HG03432 (cell line): ENCODE measurements around the gene TANGO2.

ENCODE experiments used
- ATAC-seq: cut with Tn5 transposase; IDR thresholded peaks from one replicate; pipeline ENCODE4 v1.9.1; 2021; ENCODE audit warnings: mild to moderate bottlenecking, moderate library complexity; ENCODE audit not compliant: unreplicated experiment

The TANGO2 gene

DNA sequence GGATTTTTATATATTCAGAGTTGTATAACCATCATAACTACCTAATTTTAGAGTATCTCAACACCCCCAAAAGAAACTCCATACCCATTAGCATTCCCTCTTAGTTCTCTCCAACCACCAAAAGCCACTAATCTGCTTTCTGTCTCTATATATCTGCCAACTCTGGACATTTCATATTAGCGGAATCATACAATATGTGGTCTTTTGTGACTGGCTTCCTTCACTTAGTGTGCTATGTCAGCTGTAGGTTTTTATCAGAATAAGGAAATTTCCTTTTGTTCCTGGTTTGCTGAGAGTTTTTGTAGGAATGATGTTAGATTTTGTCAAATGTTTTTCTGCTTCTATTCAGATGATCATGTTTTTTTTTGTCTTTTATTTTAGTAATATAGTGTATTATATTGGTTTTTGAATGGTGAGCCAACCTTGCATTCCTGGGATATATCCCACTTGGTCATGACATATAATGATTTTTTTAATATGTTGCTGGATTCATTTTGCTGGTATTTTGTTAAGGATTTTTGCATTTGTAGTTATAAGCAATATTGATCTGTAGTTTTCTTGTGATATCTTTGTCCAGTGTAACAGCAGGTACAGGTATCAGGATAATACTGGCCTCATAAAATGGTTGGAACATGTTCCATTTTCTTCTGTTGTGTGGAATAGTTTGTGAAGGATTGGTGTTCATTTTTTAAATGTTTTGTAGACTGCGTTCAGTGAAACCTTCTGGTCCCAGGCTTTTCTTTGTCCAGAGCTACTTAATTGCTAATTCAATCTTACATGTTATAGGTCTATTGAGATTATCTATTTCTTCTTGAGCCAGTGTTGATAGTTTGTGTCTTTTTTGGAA, 75.9 kb downstream of the TANGO2 start:
- ATAC-seq = no peak

DNA sequence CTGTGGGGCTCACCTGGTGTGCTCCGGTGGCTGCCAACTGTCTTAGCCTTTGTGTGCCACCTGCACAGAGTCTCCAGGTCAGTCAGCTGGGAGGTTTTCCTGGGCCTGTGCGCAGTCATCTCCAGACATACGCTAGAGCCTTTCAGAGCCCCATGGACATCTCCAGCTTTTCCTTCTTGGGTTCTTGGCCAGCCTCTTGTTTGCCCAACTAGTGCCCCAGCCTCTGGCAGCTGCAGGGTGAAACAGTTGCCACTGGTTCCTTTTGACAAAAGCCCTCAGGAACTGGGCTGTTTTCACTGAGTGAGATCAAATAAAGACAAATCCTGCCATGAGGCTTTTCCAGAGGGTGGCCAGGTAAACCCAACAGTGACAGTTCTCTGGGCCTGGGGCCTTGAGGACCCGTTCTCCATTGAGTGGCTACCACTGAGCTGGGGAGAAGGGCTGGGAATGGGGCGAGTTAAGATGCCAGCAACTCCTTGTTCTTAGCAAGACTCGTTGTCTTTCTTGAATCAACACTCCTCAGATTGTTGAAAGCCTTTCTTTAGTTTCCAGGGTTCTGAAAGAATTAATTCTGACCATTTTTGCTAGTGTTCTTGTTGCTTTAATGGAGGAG, 78.3 kb downstream of the TANGO2 start:
- ATAC-seq = no peak

DNA sequence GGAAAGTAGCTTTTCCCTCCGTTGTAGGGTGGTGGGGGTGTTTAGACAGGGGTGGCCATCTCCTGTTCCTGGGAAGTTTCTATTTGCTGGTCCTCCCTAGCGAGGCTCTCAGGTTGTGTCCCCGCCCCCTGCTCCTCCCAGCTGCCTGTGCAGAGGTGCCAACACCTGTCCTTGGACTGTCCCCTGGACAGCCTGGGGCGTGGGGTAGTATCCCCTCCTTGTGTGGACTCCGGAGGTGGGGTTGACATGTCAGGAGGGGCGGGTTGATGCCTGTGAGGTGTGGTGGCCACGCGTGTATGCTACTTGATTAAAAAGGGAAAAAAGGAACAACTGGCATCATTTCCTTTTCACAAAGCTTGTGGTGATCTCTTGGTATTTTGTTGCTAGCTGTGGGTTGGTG, 80.7 kb downstream of the TANGO2 start:
- no peak for ATAC-seq

DNA sequence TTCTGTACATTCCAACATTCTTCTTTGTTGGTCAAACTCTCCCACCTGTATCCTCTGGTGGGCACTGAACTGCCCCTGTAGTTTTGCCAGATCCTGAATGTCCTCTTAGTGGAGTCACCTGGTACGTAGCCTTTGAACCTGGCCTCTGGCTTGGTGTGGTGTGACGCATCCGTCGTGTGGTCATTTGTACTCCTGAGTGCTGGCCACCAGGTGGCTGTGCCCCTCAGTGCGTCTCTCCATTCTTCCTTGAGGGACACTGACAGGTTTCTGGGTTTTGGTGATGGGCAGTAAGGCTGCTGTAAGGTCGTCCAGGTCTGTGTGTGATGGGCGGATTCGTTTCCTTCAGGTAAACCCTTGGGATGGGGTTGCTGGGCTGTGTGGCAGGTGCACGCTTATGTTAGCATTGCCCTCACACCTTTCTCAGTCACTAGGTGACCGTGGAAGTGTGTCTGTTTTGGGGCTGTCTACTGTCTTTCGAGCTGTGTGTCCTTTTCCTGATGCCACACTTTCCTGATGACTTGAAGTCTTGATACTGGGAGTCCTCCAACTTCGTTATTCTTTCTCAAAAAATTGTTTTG, 81.4 kb downstream of the TANGO2 start:
- ATAC-seq = no peak

DNA sequence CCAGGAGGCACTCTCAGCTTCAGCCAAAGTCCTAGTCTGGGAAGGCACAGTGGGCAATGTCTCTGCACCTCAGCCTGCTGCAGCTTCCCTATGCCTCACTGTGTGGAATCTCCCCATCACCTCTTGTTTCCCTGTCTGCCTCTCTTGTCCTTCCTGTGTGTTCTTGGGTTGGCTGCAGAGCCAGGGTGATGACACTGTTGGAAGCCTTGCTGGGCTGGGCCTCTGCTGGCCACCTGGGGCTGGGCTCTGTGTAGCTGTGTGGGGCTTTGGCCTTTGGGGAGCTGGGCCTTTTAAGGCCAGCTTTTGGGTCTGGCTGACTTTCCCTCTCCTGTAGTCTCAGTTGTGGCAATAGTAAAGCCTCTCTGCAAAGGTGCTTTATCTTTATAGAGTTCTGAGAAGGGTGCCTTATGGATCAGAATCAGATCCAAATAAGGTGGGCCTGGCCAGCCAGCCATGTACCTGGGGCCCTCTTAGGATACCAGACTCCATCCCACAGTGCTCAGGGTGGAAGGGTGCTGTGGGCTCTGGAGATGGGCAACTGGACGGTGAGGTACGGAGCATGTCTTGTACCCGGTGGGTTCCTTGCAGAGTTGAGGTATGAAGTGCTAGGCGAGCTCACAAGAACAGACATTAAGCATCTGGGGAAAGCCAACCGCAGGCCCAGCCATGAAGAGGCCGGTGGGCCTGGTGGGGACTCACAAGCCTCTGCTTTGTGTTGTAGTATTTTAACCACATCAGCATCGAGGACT, 84.7 kb downstream of the TANGO2 start:
- ATAC-seq = no peak

DNA sequence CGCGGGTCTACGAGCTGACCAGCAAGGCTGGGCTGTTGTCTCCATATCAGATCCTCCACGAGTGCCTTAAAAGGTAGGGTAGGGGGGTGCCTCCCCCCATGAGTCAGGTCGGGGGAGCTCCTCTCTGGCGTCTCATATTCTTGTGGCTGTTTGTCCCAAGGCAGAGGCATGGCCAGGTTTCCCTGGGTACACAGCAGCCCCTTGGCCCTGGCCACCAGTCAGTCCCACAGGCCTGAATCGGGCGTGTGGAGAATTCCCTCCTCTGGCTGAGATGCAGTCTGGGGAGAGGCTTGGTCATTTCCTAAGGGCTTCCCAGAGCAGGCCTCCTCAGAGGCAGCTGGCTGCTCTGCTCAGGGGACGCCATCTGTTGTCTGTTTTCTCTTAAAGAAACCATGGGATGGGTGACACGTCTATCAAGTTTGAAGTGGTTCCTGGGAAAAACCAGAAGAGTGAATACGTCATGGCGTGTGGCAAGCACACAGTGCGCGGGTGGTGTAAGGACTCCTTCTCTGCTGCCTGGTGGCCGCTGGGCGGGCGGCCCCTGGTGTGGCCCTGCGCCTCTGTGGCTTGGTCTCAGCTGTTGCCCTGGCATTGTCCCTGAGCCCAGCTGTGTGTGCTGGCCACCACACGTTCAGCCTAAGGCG, 85.4 kb downstream of the TANGO2 start:
- no peak for ATAC-seq

DNA sequence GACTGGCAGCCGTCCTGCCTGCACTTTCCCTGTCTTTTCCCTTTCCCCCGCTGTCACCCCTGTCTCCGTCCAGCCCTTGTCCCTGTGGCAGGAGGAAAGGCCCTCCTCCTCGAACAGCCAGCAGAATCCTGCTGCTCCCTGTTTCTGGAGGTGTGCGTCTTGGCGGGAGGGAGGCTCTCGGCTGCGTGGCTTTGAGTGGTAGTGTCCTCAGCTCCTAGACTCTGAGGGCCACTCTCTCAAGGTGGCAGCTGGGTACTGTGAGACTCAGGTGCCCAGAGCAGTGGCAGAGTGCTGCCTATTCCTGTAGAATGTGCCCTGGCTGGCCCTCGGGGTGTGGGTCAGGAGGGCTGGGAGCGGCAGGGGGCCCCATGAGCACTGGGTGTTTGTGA, 85.9 kb downstream of the TANGO2 start:
- ATAC-seq = no peak

DNA sequence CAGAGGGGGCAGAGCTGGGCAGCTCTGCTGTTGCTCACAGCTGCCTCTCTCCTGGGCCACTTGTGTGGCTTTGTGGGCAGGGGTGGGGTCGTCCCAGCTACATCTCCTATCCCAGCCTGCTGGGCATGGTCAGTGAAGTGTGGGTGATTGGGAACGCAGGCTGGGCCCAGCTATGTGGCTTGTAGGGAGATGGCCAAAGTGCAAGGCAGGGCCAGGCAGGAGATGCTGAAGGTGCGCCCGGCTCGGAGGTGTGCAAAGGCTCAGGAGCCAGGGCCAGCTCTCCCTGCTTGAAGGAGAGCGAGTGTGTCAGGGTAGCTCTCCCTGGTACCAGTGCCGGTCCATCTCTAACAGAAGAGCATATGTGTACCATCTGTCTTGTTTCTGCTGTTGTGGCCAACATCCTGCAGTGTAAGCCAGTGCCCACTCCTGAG, 86.6 kb downstream of the TANGO2 start:
- no peak for ATAC-seq

DNA sequence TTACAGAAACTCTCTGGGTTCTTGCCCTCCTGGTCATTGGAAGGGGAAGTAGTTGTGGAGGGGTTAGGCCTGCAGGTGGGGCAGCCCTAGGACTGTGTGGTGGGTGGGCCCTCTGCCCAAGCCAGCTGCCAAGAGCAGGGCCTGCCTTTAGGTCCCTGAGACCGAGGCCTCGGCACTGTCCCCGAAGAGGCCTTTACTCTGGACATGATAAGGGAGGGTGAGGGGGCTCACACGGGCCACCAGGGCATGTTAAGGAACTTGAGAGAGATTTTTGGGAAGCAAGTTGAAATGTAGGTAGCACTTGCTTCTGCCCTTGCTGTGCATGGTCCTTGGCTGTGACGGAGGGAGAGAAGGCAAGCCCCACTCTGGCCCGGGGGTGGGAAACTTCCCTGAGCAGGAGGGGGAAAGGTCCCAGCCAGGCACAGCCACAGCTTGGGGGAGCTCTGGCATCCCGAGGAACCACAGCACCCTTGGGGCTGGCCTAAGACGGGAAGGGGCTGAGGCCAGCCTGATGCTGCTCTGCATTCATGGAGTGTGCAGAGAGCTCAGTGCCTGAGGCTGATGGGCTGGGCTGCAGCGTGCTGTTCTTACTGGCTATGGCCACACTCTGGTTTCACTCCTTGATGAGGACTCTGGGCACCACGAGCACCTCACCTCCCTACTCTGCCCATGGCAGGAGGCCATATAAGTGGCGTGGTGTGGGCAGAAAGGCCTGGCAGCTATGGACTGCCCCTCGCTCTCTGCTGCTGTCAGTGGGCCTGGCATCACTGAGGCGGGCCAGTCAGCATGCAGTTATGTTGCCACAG, 87.2 kb downstream of the TANGO2 start:
- ATAC-seq = no peak

DNA sequence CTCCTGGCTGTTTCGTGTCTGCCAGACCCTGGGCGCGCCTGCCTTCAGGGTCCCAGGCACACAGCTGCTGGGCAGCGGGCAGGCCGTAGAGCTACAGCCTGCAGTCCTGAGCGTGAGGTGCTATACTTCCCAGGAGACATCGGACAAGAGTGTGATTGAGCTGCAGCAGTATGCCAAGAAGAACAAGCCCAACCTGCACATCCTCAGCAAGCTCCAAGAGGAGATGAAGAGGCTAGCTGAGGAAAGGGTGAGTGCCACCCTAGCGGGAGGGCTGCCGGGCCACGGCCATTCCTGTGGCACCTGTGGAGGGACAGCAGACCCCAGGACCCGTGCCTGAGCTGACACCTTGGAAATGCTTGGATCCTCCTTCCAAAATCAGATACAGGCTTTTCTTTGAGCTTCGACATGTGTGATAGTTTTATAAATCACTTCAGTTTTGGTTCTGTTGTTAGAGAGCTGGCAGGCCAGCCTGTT, 87.9 kb downstream of the TANGO2 start:
- no peak for ATAC-seq

DNA sequence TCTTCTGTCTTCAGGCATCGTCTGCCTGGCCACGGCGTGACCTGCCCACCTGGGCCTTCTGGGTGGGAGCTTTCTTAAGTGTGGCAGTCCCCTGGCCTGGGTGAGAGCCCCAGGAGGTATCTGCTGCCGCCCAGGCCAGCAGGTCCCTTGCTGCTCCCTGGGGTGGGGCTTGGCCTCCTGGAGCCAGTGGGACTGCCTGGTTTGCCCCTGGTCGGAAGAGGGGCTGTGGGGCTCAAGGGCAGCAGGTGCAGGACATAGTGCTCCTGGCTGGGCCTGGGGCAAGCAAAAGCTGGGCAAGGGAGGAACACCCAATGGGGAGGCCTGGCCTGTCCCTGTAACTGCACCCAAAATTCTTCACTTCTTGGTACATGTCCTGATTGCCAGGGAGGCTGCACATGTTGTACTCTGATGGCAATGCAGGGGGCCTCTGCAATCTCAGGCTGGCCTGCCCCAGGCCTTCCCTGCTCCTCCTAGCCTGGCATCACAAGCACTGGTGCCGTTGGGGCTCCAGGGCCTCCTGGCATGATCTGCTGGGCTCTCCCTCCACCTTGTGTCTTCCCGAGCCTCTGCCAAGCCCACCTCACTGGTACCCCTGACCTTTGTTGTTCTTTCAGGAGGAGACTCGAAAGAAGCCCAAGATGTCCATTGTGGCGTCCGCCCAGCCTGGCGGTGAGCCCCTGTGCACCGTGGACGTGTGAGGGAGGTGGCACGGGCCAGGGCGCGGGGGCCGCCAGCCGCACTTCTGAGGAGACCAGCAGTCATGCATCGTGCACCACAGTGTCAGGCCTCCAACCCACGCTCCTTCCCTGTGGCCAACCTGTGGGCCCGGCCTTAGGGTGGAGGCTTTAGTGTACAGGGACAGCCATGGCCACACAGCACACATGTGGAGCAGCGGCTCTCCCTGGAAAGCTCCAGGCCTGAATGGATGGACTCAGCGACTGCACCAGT, 88.8 kb downstream of the TANGO2 start:
- ATAC-seq = no peak

DNA sequence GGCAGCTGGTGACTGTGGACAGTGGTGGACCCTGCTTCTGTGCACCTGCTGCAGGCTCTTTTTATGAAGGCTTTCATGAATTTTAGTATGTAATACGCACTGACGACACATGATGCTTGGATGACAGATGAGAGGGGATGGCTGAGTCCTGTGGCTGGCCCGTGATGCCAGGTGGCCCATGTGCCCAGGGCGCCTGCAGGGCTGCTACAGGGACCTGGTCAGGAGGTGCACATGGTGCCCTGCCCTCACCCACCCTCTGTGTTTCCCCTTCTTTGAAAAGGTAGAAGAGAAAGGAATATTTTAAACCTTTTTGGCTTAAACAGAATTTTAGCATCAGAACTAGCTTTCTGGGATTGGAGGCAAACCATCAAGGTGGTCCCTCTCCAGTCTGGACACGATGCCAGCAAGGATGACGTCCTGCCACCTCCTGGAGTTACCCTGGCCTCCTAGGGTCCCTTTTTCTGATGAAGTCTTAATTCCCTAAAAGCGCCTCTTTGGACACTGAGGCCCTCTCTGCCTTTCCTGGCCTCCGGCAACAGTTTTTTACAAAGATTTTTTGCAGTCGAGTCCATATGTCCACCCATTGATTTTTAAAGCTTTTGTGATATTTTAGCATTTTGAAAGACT, 89.6 kb downstream of the TANGO2 start:
- ATAC-seq = no peak

DNA sequence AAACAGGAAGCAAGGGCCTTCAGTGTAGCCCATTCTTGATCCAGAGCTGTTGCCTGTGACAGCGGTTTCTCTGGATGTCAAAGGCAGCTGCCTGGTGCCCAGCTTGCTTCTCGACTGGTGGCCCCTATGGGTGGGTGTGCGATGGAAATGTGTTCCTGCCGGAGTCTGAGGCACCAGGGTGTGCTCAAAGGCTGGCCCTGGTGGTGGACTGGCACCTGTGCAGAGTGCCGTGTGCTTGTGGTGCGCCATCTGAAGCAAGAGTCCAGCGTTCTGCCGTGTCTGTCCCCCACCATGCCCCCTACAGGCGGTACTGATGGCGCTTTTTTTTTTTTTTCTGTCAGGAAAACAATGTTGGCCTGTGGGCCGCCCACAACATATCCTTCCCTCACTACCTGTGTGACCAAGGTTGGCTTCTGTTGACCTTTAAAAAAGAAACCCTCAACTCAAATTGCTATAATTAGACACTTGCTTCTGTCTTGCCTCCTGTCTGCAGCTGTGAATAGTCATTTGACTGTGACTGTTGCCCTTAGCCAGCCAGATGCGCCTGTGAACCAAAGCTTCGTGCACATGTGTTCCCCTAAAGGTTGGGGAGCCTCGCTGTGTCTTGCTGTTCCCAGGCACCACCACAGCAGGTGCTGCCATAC, 90.3 kb downstream of the TANGO2 start:
- no peak for ATAC-seq

DNA sequence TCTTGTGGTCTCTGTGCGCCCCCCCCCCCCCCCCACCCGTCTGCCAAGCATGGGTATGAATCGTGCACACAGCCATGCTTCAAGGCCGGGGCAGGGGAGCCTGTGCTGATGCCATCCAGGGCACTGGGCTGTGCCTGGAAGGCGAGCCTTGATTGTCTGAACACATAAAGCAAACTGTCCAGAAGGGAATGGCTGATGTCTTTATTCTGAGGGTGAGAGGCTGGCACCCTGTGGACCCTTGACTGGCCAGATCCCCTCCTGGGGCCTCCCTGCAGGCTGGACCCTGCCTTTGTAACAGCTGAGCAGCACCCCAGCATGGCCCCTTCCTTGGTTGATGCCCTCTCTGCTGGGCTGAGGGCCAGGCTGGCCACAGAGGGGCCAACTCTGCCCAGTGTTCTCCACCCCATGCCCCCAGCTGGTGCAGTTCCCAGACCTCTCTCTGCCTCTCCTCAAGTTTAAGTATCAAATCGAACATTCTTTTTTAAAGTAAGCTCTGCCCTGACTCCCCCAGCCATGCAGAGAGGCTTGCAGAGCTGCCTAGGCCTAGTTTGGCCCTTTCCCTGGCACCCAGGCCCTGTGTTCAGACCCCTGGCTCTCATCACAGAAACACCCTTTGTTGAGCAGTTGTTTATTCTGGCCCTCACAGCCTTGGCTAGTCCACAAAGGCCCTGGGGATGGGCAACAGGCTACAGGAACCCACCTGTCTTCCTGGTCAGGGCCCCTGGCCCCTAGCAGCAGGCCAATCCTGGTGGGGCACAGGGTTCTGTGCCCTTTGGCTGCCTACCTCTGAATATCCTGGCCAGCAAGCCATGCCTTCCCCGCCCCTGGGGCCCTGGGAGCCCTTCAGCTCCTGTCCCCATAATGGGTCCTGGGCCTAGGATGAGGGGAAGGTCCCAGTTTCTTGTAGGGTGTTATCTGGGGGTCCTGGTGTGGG, 91.0 kb downstream of the TANGO2 start:
- no peak for ATAC-seq

DNA sequence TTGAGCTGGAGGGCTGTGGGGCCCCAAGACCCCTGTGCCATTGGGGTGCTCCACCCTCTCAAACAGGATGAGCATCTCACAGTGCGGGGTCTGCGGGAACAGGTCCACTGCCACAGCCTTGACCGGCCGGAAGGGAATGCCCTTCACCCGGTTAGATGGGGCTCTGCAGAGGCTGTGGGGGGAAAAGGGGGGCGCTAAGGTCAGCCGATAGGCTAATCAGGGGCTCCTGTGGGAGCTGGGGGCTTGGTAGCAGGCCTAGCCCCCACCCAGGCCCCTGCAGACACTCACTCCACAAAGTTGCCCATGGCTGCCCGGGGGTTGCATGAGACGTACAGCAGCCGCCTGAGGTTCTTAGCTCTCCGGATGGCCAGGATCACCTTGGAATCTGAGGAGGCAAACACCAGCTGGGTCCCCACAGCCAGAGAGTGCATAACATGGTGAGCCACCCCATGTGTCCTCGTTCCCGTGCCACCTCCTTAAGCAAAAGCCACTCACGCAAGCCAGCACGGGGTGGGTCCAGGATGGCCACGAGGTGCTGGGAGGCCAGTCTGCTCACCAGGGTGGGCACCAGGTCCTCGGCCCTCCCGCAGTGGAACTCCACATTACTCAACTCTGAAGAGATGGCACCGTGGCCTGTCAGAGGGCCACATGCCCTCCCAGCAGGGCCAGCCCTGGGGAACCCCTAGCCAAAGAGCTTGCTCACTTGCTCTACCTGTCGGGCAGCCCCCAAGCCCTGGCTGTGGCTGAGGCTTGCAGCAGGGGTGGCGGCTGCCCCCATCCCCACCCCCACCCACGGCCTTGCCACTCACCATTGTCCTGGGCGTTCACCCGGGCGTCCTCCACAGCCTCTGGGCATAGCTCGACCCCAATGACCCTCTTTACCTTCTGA, 92.0 kb downstream of the TANGO2 start:
- ATAC-seq = no peak
